ENCODE data around the gene ZCCHC7. TPM values are rescaled to one million over a fixed set of nuclear protein-coding genes. Genes with fewer than 3 reads are reported as not detected.

ZCCHC7 gene
- total and polyA plus RNA-seq, 2 donors (not counting 3 experiments of a cell fraction or from before 2014, with no cell fraction given) = 7.4 to 14.8 TPM

- Histone ChIP-seq H3K9me1 (replicated peaks; ENCODE audit: control insufficient read depth, extremely low read depth, insufficient read depth, low read length) (no peaks in the 10 kb centered on the region), H3K36me3 (ENCODE audit: control insufficient read depth in 2 of 2, extremely low read depth in 1 of 2, insufficient read depth in 2 of 2, low read length in 2 of 2) (no peaks in the 10 kb centered on the region), H2AFZ (ENCODE audit: low read depth, low read length) (no peak overlapping the region), H3K4me2 (ENCODE audit: insufficient read depth, low read length) (no peak overlapping the region), H4K20me1 (replicated peaks; ENCODE audit: control insufficient read depth, extremely low read depth, insufficient read depth, low read length) (no peaks in the 10 kb centered on the region), H3K4me3 (replicated peaks in 1 of 3; ENCODE audit: insufficient read depth in 1 of 3, low read depth in 1 of 3, low read length in 3 of 3) (no peak overlapping the region), H3K79me2 (ENCODE audit: control insufficient read depth, insufficient read depth, low read length) (peaks cover 5% of the 10 kb centered on the region), H3K27me3 (ENCODE audit: control insufficient read depth in 2 of 2, insufficient read depth in 2 of 2, low read length in 2 of 2) (no peaks in the 10 kb centered on the region), H3K9me3 (replicated peaks; ENCODE audit: control insufficient read depth, insufficient read depth, low read length) (no peaks in the 10 kb centered on the region), H3K4me1 (ENCODE audit: control insufficient read depth, extremely low read depth, insufficient read depth, low read length) (peaks cover 9% of the 10 kb centered on the region), H3K9ac (replicated peaks; ENCODE audit: extremely low read depth, insufficient read depth, low read length) (no peak overlapping the region), H3K27ac (ENCODE audit: insufficient read depth, low read depth, low read length) (no peak overlapping the region)
- DNase-seq (ENCODE audit: low read depth, low spot score) (no peak), FAIRE-seq (no peak)
- intact Hi-C loops (cut with micrococcal nuclease) (no loop called here), dilution Hi-C loops (cut with MboI; ENCODE audit: extremely low pct_ligation_motif_present, low sequenced_read_pairs) (no loop called here)
- TF ChIP-seq CTCF (IDR thresholded peaks at IDR 0.05; ENCODE audit: extremely low read depth in 1 of 2, insufficient read depth in 1 of 2, low read depth in 1 of 2, low read length in 2 of 2) (no peak), JUN (IDR thresholded peaks at IDR 0.05; ENCODE audit: borderline replicate concordance, insufficient read depth, insufficient read length, low read depth) (no peak), MYC (IDR thresholded peaks at IDR 0.05; ENCODE audit: low read depth, low read length) (no peak), EZH2 (IDR thresholded peaks at IDR 0.05; ENCODE audit: borderline replicate concordance, low read depth, low read length, severe bottlenecking) (no peak), POLR2A (IDR thresholded peaks at IDR 0.05; ENCODE audit: low read depth, low read length) (no peak), POLR2AphosphoS5 (IDR thresholded peaks at IDR 0.05; ENCODE audit: insufficient read depth, low read depth, low read length) (no peak), GATA2 (IDR thresholded peaks at IDR 0.05; ENCODE audit: insufficient read depth, insufficient read length, low read depth, low read length) (no peak), MAX (IDR thresholded peaks at IDR 0.05; ENCODE audit: insufficient read depth, insufficient read length) (no peak), FOS (IDR thresholded peaks at IDR 0.05; ENCODE audit: borderline replicate concordance, insufficient read depth, low read length) (no peak)
- no TSS peak for BruUV-seq (replicated peaks)
- POLR2A ChIA-PET = no interaction called here
- CTCF ChIA-PET = no interaction called here
Measured at GRCh38 chr9:37141015-37141414, 20.6 kb downstream of the ZCCHC7 start.
